GM21619 (cell line): Measurements from ENCODE around the gene METTL23.
"Not testable (repeated sequence)": the region's sequence is repeated elsewhere in the genome, so short reads cannot be mapped to it uniquely, and the experiment has no call there.

Experiments used
- ATAC-seq: cut with Tn5 transposase; IDR thresholded peaks from one replicate; pipeline ENCODE4 v1.9.1; 2021; ENCODE audit not compliant: unreplicated experiment

Gene METTL23

GRCh38 chr17:76695059-76695831 is 31.4 kb upstream of the METTL23 start:
- no peak for ATAC-seq

- ATAC-seq: peak; percentile 86
Observed at GRCh38 chr17:76696763-76697701, 29.6 kb upstream of the METTL23 start.

GRCh38 chr17:76697702-76698465 is 28.8 kb upstream of the METTL23 start:
- no peak for ATAC-seq

GRCh38 chr17:76698466-76698977 is 28.1 kb upstream of the METTL23 start:
- ATAC-seq: not testable (repeated sequence)

GRCh38 chr17:76700270-76700616 is 26.4 kb upstream of the METTL23 start:
- ATAC-seq: no peak

GRCh38 chr17:76700617-76701470 is 25.8 kb upstream of the METTL23 start:
- ATAC-seq: no peak

GRCh38 chr17:76701471-76701967 is 25.1 kb upstream of the METTL23 start:
- ATAC-seq: no peak

- ATAC-seq: no peak
Observed at GRCh38 chr17:76702076-76702475, 24.6 kb upstream of the METTL23 start.

GRCh38 chr17:76702941-76703637 is 23.6 kb upstream of the METTL23 start:
- ATAC-seq: no peak

GRCh38 chr17:76704805-76705204 is 21.8 kb upstream of the METTL23 start:
- ATAC-seq: no peak

GRCh38 chr17:76706817-76707216 is 19.8 kb upstream of the METTL23 start:
- ATAC-seq: no peak

- ATAC-seq: no peak
Observed at GRCh38 chr17:76707985-76708807, 18.4 kb upstream of the METTL23 start.

- no peak for ATAC-seq
Observed at GRCh38 chr17:76709077-76709950, 17.3 kb upstream of the METTL23 start.

- ATAC-seq: not testable (repeated sequence)
Observed at GRCh38 chr17:76709951-76710862, 16.4 kb upstream of the METTL23 start.

- no peak for ATAC-seq
Observed at GRCh38 chr17:76710863-76711611, 15.6 kb upstream of the METTL23 start, which contains the start of gene MXRA7. Gene MXRA7, minus strand, starts transcription at chr17:76710965. Its CDS starts 19 bp downstream, at chr17:76710946.

GRCh38 chr17:76712321-76712720 is 14.3 kb upstream of the METTL23 start:
- ATAC-seq: not testable (repeated sequence)
